IPS-NIHi7 (cell line): Measurements from ENCODE around the gene NHP2.
"Not testable (repeated sequence)": the region's sequence is repeated elsewhere in the genome, so short reads cannot be mapped to it uniquely, and the experiment has no call there.

ENCODE experiments used
- DNase-seq: peaks from one replicate; pipeline ENCODE4 v3.0.0; 2012; ENCODE audit warnings: mixed read lengths; ENCODE audit errors: extremely low spot score

The NHP2 gene

GRCh38 chr5:178130576-178131445 lies 22.9 kb downstream of the NHP2 start, which contains the start of gene RMND5B:
TSS of gene RMND5B (plus strand) at chr5:178131014. CDS start at chr5:178138120, 7,106 bp downstream.
- peak; percentile 90 for DNase-seq

GRCh38 chr5:178130234-178130575 lies 23.5 kb downstream of the NHP2 start:
- not testable (repeated sequence) for DNase-seq

- no peak for DNase-seq
Measured at GRCh38 chr5:178129296-178129695, 24.4 kb downstream of the NHP2 start.

- DNase-seq, result not testable (repeated sequence)
Measured at GRCh38 chr5:178127300-178128009, 26.2 kb downstream of the NHP2 start.

GRCh38 chr5:178126556-178126955 lies 27.1 kb downstream of the NHP2 start:
- DNase-seq, result peak; percentile 71

GRCh38 chr5:178125253-178125906 lies 28.3 kb downstream of the NHP2 start:
- no peak for DNase-seq

- DNase-seq, result no peak
Measured at GRCh38 chr5:178123966-178124925, 29.4 kb downstream of the NHP2 start.

GRCh38 chr5:178123094-178123965 lies 30.4 kb downstream of the NHP2 start:
- DNase-seq, result no peak

- no peak for DNase-seq
Measured at GRCh38 chr5:178122346-178122745, 31.3 kb downstream of the NHP2 start.

- DNase-seq, result no peak
Measured at GRCh38 chr5:178121391-178122276, 32.1 kb downstream of the NHP2 start.

GRCh38 chr5:178120607-178121357 lies 32.9 kb downstream of the NHP2 start:
- peak; percentile 76 for DNase-seq

GRCh38 chr5:178119915-178120606 lies 33.6 kb downstream of the NHP2 start:
- no peak for DNase-seq

GRCh38 chr5:178117923-178118701 lies 35.6 kb downstream of the NHP2 start:
- DNase-seq, result no peak

- peak; percentile 38 for DNase-seq
Measured at GRCh38 chr5:178116143-178116885, 37.4 kb downstream of the NHP2 start.

GRCh38 chr5:178115814-178116142 lies 37.9 kb downstream of the NHP2 start:
- DNase-seq, result no peak

GRCh38 chr5:178115136-178115813 lies 38.4 kb downstream of the NHP2 start:
- peak; percentile 71 for DNase-seq
